IPS-18c (cell line): ENCODE data around the gene SLC39A3.

Experiments used
- H3K4me3 ChIP-seq: 2 replicates; pipeline ENCODE4 v1.7.0; 2013; ENCODE audit warnings: low read depth, mild to moderate bottlenecking, low read length, moderate library complexity; ENCODE audit not compliant: insufficient read depth
- H3K9me3 ChIP-seq: one replicate; pipeline ENCODE4 v1.6.1; 2013; ENCODE audit warnings: mild to moderate bottlenecking, low read length, moderate library complexity; ENCODE audit not compliant: control insufficient read depth, insufficient read depth

SLC39A3 gene

DNA sequence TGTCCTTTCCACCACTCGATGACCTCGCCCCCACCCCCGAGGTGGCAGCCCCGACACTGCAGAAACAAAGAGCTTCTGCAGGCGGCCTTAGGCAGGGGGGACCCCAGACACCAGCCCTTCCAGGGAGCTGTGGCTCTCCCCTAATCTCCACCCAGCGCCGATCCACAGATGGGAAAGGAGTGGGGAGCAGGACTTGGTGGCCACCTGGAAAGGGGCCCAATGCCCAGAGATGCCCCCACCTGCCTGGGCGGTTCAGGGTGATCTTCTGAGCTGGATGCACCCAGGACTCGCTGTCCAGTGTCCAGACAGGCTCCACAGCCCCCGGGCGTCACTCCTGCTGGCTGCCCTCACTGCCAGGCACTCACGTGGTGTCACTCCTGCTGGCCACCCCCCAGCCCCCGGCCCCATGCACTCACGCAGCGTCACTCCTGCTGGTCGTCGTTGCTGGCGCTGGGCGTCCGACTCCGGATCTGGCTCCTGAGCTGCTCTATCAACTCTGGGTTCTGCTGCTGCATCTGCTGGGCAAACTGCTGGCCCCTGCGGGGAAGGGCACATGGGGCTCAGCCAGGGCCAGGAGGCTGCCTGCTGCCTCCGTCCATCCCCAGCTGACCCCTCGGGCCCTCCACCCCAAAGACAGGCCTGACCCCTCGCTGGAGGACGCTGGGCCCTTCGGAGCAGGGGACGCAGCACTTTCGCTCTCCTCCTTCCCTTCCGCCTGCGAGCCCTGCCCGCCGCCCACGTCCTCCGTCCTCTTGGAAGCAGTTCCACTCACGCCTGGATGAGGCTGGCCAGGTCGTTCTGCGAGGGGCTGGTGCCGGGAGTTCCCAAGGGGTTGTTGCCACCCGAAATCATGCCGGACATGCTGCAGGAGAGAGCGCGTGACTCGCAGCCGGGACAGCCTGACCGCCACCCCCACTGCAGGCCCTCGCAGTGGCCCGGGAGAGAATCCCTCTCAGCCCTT, 17.4 kb upstream of the SLC39A3 start:
- H3K9me3 ChIP-seq, result no peaks in the 10 kb centered on the region
- H3K4me3 ChIP-seq, result no peak overlapping the region

DNA sequence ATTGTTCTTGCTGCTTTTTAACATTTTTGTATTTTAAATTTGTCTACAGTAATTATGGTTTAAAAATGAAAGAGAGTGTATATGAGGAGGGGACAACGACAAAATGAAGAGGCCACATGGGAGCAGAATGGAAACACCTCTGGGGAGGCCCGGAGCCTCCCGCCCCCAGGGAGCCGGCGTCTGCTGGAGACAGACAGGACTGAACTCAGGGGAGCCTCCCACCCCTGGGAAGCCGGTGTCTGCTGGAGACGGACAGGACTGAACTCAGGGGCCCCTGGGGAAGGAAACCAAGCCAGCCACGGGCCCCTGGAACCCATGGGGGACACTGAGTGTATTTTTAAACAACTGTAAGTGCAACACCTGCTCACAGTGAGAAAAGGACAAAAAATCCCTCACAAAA, 16.7 kb upstream of the SLC39A3 start:
- H3K9me3 ChIP-seq, result no peaks in the 10 kb centered on the region
- no peak overlapping the region for H3K4me3 ChIP-seq

DNA sequence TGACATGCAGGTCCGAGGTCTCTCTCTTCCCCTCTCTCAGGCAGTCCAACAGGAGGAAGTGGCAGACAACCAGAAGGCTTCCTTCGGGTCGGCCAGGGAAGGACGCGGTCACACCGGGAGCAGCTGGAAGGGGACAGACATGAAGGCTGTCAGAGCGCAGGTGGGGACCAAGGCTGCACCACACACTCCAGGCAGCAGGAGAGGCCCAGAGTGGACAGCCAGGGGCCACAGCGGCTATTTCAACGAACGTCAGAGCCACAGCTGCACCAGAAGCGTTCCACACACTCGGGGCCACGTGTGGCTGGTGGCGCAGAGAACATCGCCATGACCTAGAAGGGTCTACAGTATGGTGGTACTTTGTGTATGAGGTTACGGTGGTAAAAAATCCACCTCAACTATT, 16.0 kb upstream of the SLC39A3 start:
- no peaks in the 10 kb centered on the region for H3K9me3 ChIP-seq
- no peak overlapping the region for H3K4me3 ChIP-seq

DNA sequence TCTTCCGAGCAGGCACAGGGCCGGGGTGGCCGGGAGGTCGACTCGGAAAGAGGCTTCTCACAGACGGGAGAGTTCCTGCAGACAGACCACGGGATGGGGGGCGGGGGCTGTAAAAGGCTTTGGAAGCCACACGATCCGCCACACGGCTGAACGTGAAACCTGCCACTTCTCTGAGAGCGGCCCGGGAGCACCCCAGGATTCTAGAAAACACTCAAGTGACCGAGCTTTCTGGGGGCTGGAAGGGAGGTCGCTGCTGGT, 15.6 kb upstream of the SLC39A3 start:
- no peak overlapping the region for H3K4me3 ChIP-seq
- no peaks in the 10 kb centered on the region for H3K9me3 ChIP-seq

DNA sequence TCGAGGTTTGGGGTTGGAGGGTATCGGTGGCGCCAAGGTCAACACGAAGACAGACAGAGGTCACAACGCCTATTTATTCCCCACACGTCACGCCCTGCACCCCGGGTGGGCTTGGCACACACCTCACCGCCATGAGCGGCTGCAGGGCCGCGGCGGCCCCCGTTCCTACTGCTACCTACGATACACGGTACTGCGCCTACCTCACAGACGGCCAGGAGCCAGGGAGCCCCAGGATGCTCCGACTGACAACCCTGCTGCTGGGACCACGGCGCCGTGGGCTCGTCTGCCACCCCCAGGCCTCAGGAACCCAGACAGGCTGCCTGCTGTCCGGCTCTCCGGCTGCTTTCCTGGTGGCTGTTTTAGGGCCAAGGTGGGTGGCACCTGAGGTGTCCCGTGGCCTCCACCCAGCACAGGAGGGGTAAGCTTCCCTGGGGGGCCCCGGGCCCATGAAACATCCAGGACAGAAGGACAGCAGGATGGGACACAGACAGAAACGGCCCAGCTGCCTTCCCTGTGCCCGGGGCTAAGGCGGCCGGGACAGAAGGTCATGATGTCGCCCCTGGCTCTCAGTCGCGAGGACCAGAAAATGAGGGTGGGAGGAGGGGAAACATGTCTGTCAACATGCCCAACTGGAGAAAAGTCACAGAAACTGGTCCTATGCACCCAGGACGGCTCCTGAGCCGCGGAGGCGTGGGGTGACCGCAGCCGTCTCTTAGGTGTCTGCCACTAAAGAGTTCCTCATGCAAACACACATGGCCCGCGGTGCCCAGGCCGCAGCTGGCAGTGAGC, 15.0 kb upstream of the SLC39A3 start:
- no peaks in the 10 kb centered on the region for H3K9me3 ChIP-seq

DNA sequence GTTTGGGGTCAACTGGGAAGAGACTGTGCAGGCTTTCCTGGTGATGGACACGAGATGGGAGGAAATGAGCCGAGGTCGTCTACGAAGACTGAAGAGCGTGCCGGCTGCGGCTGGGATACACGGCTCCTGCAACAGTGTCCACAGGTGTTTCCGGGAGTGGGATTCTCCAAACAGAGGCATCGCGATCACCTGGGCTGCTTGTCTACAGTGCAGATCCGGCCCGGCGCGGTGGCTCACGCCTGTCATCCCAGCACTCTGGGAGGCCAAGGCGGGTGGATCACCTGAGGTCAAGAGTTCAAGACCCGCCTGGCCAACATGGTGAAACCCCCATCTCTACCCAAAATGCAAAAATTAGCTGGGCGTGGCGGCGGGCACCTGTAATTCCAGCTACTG, 11.6 kb upstream of the SLC39A3 start:
- no peak overlapping the region for H3K4me3 ChIP-seq
- H3K9me3 ChIP-seq, result no peaks in the 10 kb centered on the region

More for the DNA sequence above, 15.0 kb upstream of the SLC39A3 start:
- no peak overlapping the region for H3K4me3 ChIP-seq

DNA sequence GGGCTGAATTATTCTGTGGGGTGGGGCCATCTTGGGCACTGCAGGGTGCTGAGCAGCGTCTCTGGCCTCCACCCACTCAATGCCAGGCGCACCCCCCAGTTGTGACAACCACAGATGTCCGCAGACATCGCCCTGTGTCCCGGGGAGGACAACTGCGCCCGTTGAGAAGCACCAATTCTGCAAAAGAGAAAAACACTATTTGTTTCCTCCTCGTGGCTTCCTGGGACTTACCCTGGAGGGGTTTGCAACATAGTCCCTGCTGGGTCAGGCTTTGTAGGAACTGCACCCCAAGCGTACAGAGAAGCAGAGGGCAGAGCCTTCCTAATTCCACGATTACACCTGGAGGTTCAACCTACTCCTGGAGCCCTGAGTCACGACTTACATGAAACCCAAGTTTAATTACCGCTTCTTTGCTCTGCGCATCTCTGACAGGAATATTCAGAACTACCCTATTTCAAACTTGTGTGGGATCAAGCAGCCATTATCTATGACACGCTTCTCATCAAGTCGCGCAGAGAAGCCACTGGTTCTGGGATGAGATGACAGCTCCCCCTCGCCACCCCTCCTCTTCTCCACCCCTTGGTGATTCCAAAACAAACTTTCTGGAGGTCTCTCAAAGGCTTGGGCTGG, 11.1 kb upstream of the SLC39A3 start:
- H3K4me3 ChIP-seq, result no peak overlapping the region
- H3K9me3 ChIP-seq, result no peaks in the 10 kb centered on the region

DNA sequence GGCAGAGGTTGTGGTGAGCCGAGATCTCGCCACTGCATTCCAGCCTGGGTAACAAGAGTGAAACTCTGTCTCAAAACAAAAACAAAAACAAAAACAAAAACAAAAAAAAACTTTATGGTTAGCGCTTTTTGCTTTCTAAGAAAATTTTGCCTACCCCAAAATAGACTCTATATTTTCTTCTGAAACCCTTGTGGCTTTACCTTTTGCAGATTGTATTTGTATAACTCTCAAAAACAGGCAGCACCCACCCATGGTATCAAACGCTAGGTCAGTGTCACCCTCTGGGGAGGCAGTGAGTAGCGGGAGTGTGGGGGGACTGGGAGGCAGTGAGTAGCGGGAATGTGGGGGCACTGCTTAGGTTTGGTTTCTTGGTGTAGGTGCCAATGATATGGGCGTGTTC, 7.5 kb upstream of the SLC39A3 start:
- Histone ChIP-seq H3K9me3 (no peaks in the 10 kb centered on the region), H3K4me3 (no peak overlapping the region)

DNA sequence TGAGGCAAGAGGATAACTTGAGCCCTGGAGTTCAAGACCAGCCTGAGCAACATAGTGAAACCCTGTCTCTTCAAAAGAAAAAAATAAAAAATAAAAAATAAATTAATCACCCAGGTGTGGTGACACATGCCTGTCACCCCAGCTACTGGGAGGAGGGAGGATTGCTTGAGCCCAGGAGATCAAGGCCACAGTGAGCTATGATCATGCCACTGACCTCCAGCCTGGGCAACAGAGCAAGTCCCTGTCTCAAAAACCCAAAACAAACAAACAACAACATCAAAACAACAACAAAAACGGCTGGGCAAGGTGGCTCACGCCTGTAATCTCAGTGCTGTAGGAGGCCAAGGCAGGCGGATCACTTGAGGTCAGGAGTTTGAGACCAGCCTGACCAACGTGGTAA, 4.3 kb upstream of the SLC39A3 start:
- Histone ChIP-seq H3K4me3 (no peak overlapping the region), H3K9me3 (no peaks in the 10 kb centered on the region)

DNA sequence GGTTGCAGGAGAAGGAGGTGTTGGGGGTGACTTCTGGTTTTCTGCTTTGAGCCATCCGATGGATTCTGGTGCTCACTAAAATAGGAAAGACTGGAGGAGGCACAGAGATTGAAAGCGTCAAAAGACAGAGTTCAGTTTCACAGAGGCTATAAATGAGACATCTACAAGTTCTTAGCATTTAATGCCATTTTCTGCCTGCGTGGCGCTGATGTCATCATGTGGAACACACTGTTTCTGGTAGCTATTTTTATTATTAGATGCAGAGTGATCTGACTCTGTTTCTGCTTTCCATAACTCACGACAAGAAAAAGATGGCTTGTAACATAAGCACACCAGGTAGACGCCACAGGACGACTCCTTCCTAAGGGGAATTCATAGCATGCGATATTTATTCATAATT, 3.3 kb upstream of the SLC39A3 start:
- Histone ChIP-seq H3K4me3 (no peak overlapping the region), H3K9me3 (no peaks in the 10 kb centered on the region)

DNA sequence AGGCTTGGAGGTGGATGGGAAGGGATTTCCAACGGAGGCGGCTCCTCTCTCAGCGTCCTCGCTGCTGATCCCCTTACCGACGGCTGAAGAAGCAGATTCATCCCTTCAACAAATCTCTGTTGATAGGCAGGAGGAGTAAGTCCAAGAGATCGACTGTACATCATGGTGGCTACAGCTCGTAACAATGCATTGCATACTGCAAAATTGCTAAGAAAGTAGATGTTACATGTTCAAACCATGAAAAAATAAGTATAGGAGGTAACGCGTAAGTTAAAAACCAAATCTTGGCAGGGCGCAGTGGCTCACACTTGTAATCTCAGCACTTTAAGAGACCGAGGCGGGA, 468 bp upstream of the SLC39A3 start:
- H3K9me3 ChIP-seq, result no peaks in the 10 kb centered on the region

DNA sequence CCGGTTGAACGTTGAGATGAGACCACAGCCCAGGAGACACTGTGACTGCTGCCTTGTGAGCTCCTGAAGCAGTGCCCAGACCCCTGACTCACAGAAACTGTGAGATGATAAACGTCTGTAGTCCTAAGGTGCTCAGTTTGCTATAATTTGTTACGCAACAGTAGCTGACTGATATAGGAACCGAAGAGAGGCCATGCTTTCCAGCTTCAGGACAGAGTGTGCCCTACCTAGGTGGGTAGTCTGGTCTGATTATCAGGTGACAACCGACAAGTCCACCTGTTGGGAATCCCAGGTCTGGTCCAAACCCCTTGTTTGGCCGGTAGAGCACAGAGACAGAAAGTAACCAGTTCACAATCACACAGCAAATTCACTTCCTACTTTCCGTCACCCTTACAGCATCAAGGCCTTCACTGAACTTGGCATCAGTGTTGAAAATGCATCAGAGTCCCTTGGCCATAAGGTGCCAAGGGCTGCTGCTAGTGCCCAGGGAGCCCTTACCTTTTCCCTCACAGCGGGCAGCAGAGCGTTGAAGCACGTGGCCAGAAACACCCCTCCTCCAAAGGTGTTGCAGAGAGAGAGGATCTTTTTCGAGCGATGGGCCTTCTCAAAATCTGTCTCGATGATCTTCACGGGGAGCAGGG, 3.1 kb downstream of the SLC39A3 start:
- peaks cover 2% of the 10 kb centered on the region for H3K9me3 ChIP-seq
- H3K4me3 ChIP-seq, result no peak overlapping the region

More for the DNA sequence above, 468 bp upstream of the SLC39A3 start:
- no peak overlapping the region for H3K4me3 ChIP-seq

DNA sequence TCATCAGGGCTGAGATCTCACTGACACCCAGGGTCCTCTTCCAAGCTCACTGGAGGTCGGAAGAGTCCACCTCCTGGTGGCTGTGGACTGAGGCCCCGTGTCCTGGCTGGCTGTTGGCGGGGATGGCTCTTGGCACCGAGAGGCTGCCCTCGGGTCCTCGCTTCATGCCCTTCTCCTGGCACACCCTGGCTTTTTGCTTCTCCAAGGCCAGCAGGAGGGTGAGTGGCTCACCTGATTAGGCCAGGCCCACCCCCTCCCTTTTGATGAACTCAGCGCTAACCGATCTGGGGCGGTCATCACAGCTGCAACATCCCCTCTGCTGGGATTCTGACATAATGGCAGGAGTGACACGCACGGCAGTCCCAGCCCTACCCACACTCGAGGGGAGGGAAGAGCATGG, 4.4 kb downstream of the SLC39A3 start:
- H3K9me3 ChIP-seq, result peaks cover 2% of the 10 kb centered on the region
- no peak overlapping the region for H3K4me3 ChIP-seq

DNA sequence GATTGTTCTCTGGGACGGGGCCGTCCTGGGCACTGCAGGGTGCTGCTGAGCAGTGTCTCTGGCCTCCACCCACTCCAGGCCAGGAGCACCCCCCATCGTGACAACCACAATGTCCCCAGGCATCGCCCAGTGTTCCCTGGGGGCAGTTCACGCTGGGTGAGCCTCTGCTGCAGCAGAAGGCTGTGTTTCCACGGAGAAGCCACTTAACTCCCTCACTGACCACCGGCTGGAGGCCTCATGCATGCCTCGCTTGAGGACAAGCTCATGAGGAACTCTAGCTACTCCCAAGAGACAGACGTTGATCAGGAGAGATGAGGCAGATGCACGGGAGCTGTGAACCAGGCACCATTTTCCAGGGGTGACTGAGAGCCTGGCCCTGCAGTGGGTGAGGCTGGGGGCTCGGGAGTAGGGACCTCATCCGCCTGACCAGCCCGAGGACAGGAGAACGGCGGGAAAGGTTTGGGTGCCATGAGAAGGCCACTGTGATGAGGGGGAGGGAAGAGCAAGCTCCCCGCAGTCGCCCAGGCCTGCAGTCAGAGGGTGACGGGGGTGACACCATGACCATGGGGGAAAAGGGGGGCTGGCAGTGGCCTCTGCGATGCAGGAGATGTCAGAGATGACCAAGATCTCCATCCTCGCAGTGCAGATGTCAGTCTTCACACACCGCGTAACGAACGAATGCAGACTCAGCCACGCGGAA, 5.1 kb downstream of the SLC39A3 start:
- Histone ChIP-seq H3K9me3 (peaks cover 2% of the 10 kb centered on the region), H3K4me3 (no peak overlapping the region)

DNA sequence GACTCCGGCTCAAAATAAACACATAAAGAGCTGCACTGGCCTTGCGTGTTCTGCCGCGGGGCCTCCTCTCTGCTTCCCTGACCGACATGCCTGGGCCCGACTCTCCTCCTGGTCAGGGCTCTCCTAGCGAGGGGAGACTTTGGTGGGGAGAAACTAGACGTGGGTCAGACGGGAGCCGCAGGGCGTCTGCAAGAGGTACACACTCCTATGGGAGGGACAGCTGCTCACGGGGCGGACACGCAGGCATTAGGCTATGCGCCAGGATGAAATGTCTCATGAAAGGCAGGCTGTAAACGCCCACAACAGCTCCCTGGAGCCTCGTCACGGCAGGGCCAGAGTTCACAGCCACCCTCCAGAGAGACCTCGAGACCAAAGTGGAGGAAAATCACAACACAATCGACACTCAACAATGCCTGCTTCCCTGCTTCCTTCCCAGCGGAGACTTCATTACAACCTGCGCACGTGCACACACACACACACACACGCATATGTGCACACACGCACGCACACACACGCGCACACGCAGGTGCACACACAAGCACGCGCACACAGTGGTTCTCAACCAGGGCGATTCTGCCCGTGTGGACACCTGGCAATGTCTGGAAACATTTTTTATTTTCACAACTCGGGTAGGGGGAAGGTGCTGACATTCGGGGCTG, 5.8 kb downstream of the SLC39A3 start:
- H3K4me3 ChIP-seq, result no peak overlapping the region
- H3K9me3 ChIP-seq, result peaks cover 2% of the 10 kb centered on the region

DNA sequence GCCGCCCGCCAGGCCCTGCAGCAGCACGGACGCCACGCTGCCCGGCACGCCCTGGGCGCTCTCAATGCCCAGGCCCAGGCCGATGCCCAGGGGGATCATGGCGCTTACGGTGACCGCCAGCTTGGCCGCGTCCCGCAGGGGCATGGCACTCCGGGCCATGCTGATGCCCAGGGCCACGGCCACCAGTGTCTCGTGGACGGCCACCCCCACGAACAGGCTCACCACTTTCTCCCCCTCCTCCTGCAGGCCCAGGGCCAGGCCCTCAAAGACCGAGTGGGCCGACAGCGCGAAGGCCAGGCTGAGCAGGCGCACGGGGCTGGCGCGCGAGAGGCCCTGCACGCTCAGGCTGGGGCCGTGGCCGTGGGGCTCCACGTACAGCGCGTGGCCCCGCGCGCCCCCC, 6.9 kb downstream of the SLC39A3 start:
- H3K9me3 ChIP-seq, result peaks cover 2% of the 10 kb centered on the region
- no peak overlapping the region for H3K4me3 ChIP-seq
